ENCODE results near the gene TTC39B.
A peak's percentile ranks its signal among the peaks of the same experiment; 100 is the strongest.
"Not testable (repeated sequence)": the region's sequence is repeated elsewhere in the genome, so short reads cannot be mapped to it uniquely, and the experiment has no call there.

Gene TTC39B

DNA sequence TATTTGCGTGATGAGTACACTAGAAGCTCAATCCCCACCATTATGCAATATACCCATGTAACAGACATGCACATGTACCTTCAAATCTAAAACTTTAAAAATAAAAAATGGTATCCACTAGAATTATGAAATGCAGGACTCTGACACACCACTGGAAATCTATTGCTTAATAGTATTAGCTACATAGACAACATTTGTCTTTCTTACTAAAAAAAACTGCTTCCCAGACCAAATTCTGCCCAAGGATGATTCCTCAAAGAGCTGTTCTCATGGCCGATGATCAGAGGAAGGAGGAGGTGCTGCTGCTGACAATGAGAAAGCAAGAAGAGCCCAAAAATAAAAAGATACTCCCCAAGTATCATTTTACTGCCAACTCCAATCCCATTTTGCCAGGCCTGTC is 67.2 kb downstream of the TTC39B start:
- Mint-ChIP-seq H3K9me3 (peaks cover 46% of the 10 kb centered on the region), H3K36me3 (ENCODE audit: low read depth) (peaks cover 44% of the 10 kb centered on the region), H3K4me1 (peaks cover 33% of the 10 kb centered on the region), H3K27ac (no peak overlapping the region), H3K4me3 (no peak overlapping the region), H3K27me3 (no peaks in the 10 kb centered on the region)
- no peak for ATAC-seq
- DNase-seq, result no peak

DNA sequence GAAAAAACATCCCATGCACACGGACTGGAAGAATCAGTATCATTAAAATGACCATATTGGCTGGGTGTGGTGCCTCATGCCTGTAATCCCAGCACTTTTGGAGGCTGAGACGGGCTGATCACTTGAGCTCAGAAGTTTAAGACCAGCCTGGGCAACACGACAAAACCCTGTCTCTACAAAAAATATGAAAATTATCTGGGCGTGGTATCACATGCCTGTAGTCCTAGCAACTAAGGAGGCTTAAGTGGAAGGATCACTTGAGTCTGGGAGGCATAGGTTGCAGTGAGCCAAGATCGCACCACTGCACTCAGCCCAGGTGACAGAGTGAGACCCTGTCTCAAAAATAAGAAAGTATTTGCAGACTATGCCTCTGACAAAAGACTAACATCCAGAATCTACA is 68.4 kb downstream of the TTC39B start:
- Mint-ChIP-seq H3K27ac (no peak overlapping the region), H3K9me3 (peaks cover 46% of the 10 kb centered on the region), H3K36me3 (ENCODE audit: low read depth) (peaks cover 41% of the 10 kb centered on the region), H3K4me1 (peaks cover 27% of the 10 kb centered on the region), H3K4me3 (no peak overlapping the region), H3K27me3 (no peaks in the 10 kb centered on the region)
- DNase-seq (no peak), ATAC-seq (no peak)

DNA sequence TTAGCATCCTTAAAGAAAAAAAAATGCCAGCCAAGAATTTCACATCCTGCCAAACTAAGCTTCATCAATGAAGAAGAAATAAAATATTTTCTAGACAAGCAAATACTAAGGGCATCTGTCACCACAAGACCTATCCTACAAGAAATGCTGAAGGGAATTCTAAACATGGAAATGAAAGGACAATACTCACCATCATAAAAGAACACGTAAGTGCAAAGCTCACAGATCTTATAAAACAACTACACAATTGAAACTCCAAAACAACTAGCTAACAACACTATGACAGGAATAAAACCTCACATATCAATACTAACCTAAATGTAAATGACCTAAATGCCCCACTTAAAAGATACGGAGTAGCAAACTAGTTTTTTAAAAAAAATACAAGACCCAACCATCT is 71.4 kb downstream of the TTC39B start:
- ATAC-seq (no peak), DNase-seq (no peak)
- H3K27me3 Mint-ChIP-seq, result no peaks in the 10 kb centered on the region
- H3K36me3 Mint-ChIP-seq (ENCODE audit: low read depth), result peaks cover 44% of the 10 kb centered on the region
- H3K27ac Mint-ChIP-seq, result no peak overlapping the region
- H3K9me3 Mint-ChIP-seq, result peaks cover 46% of the 10 kb centered on the region
- H3K4me1 Mint-ChIP-seq, result peaks cover 16% of the 10 kb centered on the region
- H3K4me3 Mint-ChIP-seq, result no peak overlapping the region

DNA sequence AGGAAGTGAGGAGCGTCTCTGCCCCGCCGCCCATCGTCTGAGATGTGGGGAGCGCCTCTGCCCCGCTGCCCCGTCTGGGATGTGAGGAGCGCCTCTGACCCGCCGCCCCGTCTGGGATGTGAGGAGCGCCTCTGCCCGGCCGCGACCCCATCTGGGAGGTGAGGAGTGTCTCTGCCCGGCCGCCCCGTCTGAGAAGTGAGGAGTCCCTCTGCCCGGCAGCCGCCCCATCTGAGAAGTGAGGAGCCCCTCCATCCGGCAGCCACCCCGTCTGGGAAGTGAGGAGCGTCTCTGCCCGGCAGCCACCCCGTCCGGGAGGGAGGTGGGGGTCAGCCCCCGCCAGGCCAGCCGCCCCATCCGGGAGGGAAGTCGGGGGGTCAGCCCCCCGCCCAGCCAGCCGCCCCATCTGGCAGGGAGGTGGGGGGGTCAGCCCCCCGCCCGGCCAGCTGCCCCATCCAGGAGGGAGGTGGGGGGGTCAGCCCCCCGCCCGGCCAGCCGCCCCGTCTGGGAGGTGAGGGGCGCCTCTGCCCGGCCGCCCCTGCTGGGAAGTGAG is 73.0 kb downstream of the TTC39B start:
- peaks cover 23% of the 10 kb centered on the region for H3K4me1 Mint-ChIP-seq
- H3K36me3 Mint-ChIP-seq (ENCODE audit: low read depth), result peaks cover 34% of the 10 kb centered on the region
- H3K9me3 Mint-ChIP-seq, result peaks cover 39% of the 10 kb centered on the region
- not testable (repeated sequence) for H3K4me3 Mint-ChIP-seq, H3K27me3 Mint-ChIP-seq, DNase-seq, ATAC-seq, H3K27ac Mint-ChIP-seq

DNA sequence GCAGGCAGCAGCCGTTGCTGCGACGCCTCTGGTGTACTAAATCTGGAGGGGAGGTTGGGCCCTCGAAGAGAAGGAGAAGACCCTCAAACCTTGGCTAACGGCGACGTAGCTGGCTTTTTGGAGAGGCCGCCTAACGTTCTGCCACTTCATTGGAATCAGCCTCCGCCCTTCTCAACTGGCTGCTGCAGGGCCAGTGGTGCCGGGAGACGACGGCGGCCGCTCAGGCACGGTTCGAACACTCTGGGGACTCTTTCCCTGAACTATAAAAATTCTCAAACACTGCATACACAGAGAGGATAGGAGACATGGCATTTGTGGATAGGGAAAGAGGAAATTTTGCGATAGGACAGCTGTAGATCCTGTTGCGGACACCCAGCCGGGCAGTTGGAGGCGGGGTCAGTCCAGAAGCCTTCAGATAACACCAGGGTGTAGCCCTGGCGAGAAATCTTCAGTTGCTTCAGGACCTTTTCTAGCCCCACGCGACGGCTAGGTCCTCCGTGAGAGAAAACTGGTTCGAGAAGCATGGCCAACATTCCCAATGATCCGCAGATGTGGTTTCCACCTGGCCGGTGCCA is 74.2 kb downstream of the TTC39B start:
- not testable (repeated sequence) for H3K27me3 Mint-ChIP-seq, H3K4me3 Mint-ChIP-seq, ATAC-seq, DNase-seq, H3K27ac Mint-ChIP-seq
- peaks cover 32% of the 10 kb centered on the region for H3K9me3 Mint-ChIP-seq
- H3K4me1 Mint-ChIP-seq, result peaks cover 34% of the 10 kb centered on the region
- H3K36me3 Mint-ChIP-seq (ENCODE audit: low read depth), result peaks cover 27% of the 10 kb centered on the region

DNA sequence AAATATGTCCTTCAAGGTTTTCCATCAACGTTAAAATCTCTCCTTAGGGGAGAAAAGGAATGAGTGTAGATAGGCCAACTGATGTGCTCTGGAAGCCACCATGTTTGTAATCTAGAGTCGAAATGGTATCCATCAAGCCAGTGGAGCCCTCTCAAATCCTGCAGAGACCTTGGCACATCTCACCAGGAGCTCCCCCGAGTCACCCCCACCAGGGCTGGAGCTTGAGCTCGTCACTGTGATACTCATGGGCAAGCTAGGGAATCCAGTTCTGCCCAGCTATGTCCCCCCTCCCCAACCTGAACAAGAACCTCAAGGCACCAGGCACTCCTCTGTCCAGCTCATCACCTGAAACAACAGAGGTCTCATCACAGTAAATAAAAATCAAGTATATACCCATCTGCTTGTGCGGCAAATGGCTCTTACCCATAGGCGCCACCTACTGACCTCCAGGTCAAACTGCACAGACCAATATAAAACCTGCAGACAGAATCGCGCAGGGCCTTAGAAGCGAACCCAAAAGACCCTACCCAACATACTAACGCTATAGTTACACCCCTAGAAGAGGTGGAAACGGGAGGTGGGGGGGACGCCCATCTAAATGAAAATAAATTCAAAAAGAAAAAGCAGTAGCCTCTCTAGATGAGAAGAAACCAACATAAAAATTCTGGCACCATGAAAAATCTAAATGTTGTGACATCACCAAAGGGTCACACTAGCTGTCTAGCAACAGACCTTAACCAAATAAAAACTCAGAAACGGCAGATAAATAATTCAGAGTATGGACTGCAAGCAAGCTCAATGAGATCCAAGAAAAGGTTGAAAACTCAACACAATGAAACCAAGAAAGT is 75.0 kb downstream of the TTC39B start:
- peak; percentile 18 for DNase-seq
- Mint-ChIP-seq H3K27ac (no peak overlapping the region), H3K9me3 (peaks cover 24% of the 10 kb centered on the region), H3K27me3 (no peaks in the 10 kb centered on the region), H3K4me1 (peaks cover 38% of the 10 kb centered on the region), H3K36me3 (ENCODE audit: low read depth) (peaks cover 19% of the 10 kb centered on the region), H3K4me3 (no peak overlapping the region)
- ATAC-seq, result peak; percentile 46

DNA sequence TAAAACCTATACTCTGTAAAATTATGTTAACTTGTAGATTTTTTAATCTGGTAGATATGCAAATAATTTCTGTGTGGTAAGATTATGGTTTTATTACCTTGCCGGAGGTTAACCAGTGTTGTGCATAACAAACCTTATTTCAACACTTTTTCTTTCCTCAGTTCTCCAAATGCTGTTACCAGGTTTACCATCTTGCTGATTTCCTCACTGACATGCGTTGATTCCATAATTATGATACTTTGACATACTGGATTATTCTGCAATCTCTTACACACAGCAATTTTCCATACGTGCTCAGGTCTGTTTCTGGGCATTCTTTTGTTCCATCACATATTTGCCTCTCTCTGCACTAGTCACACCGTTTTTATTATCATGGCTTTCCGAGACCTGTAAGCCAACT is 77.6 kb downstream of the TTC39B start:
- Mint-ChIP-seq H3K27ac (peak overlapping the region; percentile 91), H3K27me3 (no peaks in the 10 kb centered on the region), H3K4me1 (peaks cover 30% of the 10 kb centered on the region), H3K36me3 (ENCODE audit: low read depth) (peaks cover 17% of the 10 kb centered on the region), H3K4me3 (no peak overlapping the region), H3K9me3 (peaks cover 5% of the 10 kb centered on the region)
- no peak for ATAC-seq
- DNase-seq, result no peak

DNA sequence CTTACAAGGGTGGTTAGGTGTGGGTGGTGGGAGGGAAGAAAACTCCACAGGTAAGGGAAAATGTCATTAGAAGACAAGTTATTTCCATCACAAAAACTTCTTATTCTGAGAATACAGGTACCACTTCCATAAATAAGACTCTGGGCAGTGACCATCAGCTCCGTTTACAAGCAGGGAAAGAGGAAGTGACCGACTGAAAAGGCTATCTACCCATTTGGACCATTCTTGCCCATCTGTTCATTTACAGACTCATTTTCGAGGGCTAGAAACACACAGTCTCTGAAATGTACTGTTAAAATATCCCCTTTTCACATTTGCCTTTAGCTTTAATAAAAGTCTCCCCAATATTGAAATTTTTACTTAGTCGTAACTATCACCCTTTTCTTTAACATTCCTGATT is 79.5 kb downstream of the TTC39B start:
- Mint-ChIP-seq H3K9me3 (peaks cover 5% of the 10 kb centered on the region), H3K4me1 (peaks cover 36% of the 10 kb centered on the region), H3K4me3 (no peak overlapping the region), H3K36me3 (ENCODE audit: low read depth) (peaks cover 19% of the 10 kb centered on the region), H3K27ac (peak overlapping the region; percentile 58), H3K27me3 (no peaks in the 10 kb centered on the region)
- ATAC-seq (no peak), DNase-seq (no peak)

DNA sequence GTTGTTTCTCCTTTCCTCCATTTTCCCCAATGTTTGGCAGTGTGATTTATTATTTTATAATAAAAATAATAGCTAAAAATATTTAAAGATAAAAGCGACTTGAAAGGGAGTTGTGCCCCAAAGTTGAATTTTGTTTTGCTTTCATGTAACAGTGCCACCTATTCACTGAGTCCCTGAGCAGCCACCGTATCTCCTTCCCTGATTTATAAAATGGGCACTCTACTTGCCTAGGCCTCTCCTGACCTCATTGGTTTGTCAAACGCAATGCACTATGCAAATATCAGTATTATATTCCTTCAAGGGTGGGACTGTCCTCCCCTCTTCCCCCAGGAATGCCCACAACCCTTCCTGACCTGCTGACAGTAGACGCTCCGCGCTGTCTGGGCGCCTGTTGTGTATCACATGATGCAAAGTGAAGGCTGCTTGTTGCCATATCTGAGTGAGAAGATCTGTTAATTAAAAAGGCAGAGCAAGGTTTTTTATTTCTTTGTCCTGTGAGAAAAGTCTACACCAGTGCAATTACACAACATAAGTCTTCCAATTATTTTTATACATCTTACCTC is 81.4 kb downstream of the TTC39B start:
- peaks cover 5% of the 10 kb centered on the region for H3K9me3 Mint-ChIP-seq
- no peaks in the 10 kb centered on the region for H3K27me3 Mint-ChIP-seq
- peaks cover 47% of the 10 kb centered on the region for H3K4me1 Mint-ChIP-seq
- no peak overlapping the region for H3K4me3 Mint-ChIP-seq
- DNase-seq, result no peak
- ATAC-seq, result no peak
- peaks cover 17% of the 10 kb centered on the region for H3K36me3 Mint-ChIP-seq (ENCODE audit: low read depth)
- no peak overlapping the region for H3K27ac Mint-ChIP-seq

DNA sequence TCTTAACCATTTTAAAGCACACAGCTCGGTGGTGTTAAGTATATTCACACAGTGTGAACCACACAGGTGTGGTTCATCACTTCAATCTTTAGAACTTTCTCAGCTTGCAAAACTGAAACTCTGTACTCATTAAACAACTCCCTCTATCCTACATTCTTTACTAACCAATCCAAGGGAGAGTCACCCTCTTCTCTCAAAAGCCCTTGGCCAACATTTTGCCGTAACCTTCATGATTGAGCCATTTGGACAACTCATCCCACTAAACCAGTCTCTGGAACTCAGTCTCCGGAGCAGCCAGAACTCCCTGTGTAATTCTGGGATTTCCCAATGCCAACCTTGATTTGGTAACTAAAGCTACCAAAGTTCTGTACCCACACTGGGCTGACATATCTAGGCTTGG is 84.7 kb downstream of the TTC39B start:
- peaks cover 15% of the 10 kb centered on the region for H3K36me3 Mint-ChIP-seq (ENCODE audit: low read depth)

DNA sequence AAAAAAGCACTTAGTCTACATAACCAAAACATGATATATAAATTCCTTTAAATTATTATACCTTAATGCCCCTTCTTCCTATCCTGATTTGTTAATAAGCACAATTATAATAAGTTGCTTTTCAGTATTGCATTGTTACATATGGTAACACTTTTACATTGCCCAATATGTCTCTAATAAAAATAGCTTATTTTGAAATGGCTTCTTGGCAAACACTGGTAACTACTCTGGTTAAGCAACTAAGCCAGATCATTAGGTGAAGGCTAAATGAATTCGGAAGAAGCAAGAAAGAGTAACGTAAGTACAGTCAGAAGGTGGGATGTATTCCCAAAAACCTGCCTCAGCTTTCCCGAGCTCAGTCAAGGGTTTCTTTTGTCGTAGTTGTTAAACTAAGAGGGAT is 85.3 kb downstream of the TTC39B start:
- Mint-ChIP-seq H3K4me1 (peaks cover 21% of the 10 kb centered on the region), H3K27me3 (no peaks in the 10 kb centered on the region), H3K27ac (no peak overlapping the region), H3K36me3 (ENCODE audit: low read depth) (peaks cover 17% of the 10 kb centered on the region), H3K9me3 (no peaks in the 10 kb centered on the region), H3K4me3 (no peak overlapping the region)
- DNase-seq, result no peak
- ATAC-seq, result no peak

More for the DNA sequence above, 84.7 kb downstream of the TTC39B start:
- ATAC-seq (no peak), DNase-seq (no peak)
- no peak overlapping the region for H3K27ac Mint-ChIP-seq
- no peaks in the 10 kb centered on the region for H3K9me3 Mint-ChIP-seq
- peaks cover 23% of the 10 kb centered on the region for H3K4me1 Mint-ChIP-seq
- H3K27me3 Mint-ChIP-seq, result no peaks in the 10 kb centered on the region
- H3K4me3 Mint-ChIP-seq, result no peak overlapping the region

DNA sequence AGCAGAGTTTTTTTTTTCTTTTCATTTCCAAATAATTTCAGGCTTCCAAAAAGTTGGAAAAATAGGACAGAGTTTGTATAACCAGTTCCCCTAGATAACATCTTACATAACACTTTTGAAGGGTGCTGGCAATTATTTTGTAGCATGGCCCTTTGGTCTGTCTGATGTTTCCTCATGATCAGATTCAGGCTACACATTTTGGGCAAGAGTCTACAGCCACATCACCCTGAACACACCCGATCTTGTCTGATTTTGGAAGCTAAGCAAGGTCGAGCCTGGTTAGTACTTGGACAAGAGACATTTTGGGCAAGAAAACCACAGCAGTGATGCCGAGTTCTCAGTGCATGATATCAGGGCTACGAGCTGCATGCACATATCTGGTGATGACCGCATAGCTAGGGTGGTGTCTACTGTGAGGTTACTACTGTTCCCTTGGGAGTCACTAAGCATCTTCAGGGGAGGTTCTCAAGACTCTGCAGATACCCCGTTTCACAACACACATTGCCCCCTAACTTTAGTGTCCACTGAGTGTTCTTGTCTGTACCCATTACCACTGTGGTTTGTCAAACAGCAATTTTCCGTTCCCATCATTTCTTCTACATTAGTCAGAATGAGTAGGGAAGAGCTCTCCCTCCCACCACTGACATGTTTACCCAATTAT is 86.2 kb downstream of the TTC39B start:
- Mint-ChIP-seq H3K36me3 (ENCODE audit: low read depth) (peaks cover 14% of the 10 kb centered on the region), H3K27me3 (no peaks in the 10 kb centered on the region), H3K4me1 (peaks cover 19% of the 10 kb centered on the region), H3K27ac (no peak overlapping the region), H3K9me3 (no peaks in the 10 kb centered on the region), H3K4me3 (no peak overlapping the region)
- ATAC-seq (no peak), DNase-seq (no peak)

DNA sequence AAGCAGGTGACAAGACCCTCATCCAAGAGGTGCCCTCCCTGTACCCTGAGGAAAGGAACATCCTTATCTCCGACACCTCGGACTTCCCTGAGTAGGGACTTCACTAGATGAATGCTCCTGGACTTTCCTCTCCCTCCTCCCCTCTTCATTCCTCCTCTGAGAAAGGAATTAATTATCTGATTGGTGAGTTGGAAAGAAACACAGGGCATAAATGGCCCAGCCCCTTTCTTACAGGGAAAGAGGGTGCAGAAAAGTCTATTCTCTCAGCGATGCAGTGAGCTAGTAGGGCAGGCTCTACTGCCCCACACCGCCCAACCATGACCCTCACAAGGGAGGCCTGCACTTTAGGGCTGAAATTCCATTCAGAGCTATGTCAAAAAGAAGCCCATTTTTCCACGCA is 87.5 kb downstream of the TTC39B start:
- peaks cover 12% of the 10 kb centered on the region for H3K36me3 Mint-ChIP-seq (ENCODE audit: low read depth)
- no peak overlapping the region for H3K27ac Mint-ChIP-seq
- peaks cover 19% of the 10 kb centered on the region for H3K4me1 Mint-ChIP-seq
- no peaks in the 10 kb centered on the region for H3K9me3 Mint-ChIP-seq
- H3K4me3 Mint-ChIP-seq, result no peak overlapping the region
- DNase-seq, result no peak
- no peaks in the 10 kb centered on the region for H3K27me3 Mint-ChIP-seq
- ATAC-seq, result no peak

DNA sequence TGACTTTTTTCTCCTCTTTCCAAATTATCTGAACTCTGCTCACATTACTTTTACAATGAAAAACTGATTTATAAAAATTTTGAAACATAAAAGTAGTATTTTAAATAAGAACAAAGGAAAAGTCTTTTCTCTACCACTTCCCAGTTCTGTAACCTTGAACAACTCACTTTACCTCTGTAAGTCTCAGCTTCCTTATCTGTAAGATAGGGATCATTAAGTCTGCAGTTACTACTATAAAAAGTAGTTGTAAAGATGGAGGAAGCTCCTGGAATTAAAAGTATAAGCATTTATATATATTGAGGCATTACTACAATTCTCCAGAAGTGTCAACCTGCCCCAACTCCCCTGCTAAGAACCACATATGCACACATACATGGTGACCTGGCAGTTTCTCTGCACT is 88.0 kb downstream of the TTC39B start:
- H3K4me1 Mint-ChIP-seq, result peaks cover 19% of the 10 kb centered on the region
- peaks cover 12% of the 10 kb centered on the region for H3K36me3 Mint-ChIP-seq (ENCODE audit: low read depth)
- H3K27me3 Mint-ChIP-seq, result no peaks in the 10 kb centered on the region
- no peak overlapping the region for H3K4me3 Mint-ChIP-seq
- DNase-seq (no peak), ATAC-seq (no peak)
- H3K27ac Mint-ChIP-seq, result no peak overlapping the region
- no peaks in the 10 kb centered on the region for H3K9me3 Mint-ChIP-seq

Data from activated naive CD8-positive, alpha-beta T cell treated with anti-CD3 and anti-CD28 coated beads, Interleukin-2, amount 50 U/mL, for 24 hours (primary cell).